HG03159 (cell line): ENCODE measurements around the gene GRIK4.
A peak's percentile ranks its signal among the peaks of the same experiment; 100 is the strongest.

Source experiments
- ATAC-seq: cut with Tn5 transposase; IDR thresholded peaks from one replicate; pipeline ENCODE4 v1.9.1; 2021; ENCODE audit warnings: mild to moderate bottlenecking, moderate library complexity; ENCODE audit not compliant: unreplicated experiment

Gene GRIK4

GRCh38 chr11:120546312-120547205 lies 35.0 kb downstream of the GRIK4 start:
- no peak for ATAC-seq

GRCh38 chr11:120547316-120547715 lies 35.8 kb downstream of the GRIK4 start:
- no peak for ATAC-seq

GRCh38 chr11:120547811-120548681 lies 36.5 kb downstream of the GRIK4 start:
- ATAC-seq = no peak

GRCh38 chr11:120548682-120549209 lies 37.2 kb downstream of the GRIK4 start:
- ATAC-seq = no peak

GRCh38 chr11:120549346-120549745 lies 37.8 kb downstream of the GRIK4 start:
- no peak for ATAC-seq

- ATAC-seq = no peak
Observed at GRCh38 chr11:120550007-120550406, 38.5 kb downstream of the GRIK4 start.

DNA sequence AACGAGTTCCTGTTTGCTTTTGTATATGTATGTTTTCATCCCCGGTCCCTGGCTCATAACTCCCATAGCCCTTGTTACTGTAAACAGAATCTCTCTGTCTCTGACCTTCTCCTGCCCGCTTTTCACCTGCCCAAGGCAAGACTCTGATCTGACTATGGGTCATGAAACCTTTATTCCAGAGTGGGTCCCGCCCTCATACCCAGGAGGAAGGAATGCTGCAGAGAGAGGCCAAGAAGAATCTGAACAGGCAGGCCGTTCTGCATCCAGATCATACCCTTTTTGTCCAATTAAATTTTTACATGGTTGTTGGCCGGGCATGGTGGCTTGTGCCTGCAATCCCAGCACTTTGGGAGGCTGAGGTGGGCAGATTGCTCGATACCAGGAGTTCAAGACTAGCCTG lies 39.6 kb downstream of the GRIK4 start:
- no peak for ATAC-seq

- no peak for ATAC-seq
Observed at GRCh38 chr11:120554766-120555432, 43.4 kb downstream of the GRIK4 start.

DNA sequence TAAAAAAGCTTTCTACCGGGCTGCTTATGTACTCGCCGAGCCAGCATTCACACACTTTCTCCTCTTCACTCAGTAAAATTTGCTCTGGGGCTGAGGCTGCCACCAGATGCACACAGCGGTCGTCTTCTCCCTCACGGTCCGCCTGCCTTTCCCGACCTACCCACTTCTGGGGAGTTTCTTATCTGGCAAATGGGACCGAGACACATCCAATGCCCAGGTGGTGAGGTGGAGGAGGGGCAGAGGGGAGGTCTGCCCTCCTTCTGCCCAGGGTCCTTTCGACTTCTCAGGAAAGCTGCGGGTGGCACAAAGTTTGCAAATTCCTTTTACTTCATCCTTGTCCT lies 43.9 kb downstream of the GRIK4 start:
- ATAC-seq = no peak

GRCh38 chr11:120556797-120557196 lies 45.2 kb downstream of the GRIK4 start:
- ATAC-seq = no peak

DNA sequence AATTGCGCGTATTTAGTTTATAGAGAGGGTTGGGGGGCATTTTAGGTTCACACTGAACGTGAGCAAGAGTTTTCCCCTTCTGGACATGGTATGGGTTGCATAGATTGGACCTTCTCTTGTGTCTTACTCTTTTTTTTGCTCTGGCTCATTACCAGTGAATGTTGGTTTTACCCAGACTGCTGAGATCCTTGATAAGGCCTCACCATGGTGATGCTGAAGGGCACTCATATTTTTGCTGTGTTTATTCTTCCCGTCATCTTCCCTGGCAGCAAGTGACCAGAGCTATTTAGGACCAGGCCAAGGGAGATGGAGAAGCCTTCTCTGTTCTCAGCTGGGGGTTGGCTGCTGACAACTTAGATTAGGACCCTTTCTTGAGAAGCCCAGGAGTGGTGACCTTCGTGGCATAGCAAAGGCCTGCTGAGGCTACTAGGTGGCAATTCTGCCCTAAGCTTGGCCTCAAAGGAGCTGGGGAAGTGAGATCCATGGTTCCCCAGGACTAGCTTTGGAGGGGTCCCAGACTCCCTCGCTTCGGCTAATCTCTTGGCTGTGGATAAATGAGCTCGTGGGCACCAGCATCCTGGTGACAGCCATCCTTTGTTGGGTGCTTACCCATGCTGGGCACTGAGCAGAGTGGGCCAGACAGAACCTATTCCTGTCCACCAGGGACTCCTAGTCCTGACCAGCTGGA lies 47.3 kb downstream of the GRIK4 start:
- no peak for ATAC-seq

DNA sequence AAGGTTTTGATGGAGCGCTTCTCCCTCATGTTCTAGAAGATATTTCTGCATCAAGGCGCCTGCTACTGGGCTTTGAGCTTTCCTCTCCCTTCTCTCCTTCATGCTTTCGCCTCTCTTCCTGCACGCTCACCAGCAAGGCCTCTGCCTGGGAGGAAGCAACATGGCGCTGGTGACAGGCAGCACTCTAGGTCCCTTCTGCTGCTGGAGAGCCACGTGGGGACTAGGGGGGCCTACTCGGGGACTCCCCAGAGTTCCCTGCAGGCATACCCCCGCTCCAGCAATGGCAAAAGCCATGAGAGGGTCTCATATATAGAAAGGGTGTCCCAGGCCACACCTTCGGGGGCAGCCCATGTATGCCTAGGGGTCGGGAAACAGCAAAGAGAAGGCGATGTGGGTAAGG lies 49.7 kb downstream of the GRIK4 start:
- no peak for ATAC-seq

DNA sequence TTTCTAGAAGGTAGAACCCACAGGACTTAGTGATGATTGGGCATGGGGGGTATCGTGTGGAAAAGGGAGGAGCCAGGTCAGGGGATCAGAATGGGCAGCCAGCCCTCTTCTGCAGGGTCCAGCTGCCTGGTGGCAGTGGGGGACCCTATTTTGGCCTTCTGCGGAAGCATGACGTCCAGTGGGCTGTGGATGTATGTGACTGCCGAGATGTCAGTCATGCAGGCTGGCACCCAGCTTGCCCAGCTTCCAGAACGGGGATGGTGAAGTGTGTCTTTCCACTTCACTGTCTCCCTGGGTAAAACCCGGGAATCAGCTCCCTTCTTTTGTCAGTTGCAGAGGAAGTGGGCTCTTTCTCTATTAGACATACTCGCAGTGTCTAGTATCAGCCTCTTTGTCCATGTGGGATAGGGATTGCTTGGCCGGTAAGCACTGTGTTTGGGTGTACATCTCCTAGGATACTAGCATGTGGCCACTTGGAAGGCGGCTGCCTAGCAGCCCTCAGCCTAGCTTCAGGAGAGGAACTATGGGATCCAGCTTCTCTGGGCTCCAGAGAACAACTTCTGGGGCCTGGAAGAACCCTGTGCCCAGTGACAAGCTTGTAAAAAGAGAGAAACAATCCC lies 51.4 kb downstream of the GRIK4 start:
- ATAC-seq = no peak

DNA sequence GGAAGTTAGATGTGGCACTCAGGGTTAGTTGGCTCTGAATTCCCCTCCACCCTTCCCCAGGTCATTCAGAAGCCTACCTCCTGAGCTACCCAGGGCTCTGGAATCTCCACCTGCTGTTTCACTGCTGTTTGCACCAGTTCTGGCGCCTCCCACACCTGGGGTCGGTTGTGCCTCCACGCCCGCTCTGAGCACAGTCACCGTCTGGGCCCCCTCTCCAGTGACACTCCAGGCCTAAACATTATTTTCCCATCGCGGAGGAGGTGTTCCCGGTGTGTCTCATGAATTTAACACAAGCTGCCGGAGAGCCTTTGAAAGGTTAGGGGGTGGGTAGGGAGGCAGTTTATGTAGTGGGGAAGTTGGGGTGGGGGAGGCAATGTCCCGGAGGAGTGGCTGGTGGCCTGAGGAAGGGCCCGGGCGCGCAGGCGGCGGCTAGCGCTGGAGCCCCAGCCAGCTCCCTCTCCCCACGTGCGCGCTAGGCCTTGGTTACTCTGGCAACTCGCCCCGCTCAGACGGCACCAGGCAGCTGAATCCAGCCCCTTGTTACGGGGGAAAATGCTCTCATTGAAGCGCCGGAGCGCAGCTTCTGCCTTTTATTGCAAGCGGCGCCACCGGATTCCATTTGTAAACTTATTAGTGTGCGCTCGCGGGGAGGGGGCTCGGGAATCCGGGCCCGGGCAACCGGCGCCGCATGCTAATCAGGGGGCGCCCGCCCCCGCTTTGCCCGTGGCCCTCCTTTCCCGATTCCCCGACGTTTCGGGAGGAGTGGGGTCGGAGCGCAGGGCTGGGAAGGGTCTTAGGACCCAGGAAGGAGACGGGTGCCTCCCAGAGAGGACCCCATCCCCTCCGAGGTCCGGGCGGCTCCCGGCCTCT lies 52.4 kb downstream of the GRIK4 start:
- no peak for ATAC-seq

DNA sequence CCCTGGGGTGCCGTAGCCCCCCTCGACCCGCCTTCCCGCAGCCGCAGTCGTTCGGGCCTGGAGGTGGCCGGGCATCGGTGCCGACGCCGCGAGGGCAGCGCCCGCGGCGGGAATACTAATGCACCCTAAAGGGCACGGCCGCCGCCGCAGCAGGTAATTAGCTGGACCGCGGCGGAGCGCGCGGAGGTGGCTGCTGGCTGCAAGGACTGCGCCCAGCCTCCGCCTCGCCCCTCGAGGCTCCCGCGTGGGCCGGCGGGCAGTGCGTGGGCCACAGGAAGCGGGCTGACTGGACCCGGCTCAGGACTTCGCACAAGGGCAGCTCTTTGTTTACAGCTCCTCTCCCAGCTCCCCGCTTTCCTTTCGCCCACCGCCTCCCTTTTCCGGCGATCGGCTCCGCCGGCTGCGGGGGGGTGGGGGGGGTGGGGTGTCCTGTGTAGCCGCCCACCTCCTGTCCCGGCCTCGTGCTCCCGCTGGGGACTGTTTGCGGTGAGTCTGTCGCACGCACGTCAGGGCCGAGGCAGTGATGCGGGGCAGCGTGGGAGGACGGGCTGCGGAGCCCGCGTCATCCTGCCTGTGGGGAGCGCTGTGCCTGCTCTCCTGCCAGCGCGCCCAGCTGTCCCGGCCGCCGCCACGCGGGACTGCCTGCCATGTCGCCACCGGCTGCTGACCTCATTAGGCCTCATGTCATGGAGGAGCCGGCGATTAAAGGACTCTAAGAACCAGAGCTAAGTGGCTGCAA lies 53.2 kb downstream of the GRIK4 start:
- peak; percentile 61 for ATAC-seq

DNA sequence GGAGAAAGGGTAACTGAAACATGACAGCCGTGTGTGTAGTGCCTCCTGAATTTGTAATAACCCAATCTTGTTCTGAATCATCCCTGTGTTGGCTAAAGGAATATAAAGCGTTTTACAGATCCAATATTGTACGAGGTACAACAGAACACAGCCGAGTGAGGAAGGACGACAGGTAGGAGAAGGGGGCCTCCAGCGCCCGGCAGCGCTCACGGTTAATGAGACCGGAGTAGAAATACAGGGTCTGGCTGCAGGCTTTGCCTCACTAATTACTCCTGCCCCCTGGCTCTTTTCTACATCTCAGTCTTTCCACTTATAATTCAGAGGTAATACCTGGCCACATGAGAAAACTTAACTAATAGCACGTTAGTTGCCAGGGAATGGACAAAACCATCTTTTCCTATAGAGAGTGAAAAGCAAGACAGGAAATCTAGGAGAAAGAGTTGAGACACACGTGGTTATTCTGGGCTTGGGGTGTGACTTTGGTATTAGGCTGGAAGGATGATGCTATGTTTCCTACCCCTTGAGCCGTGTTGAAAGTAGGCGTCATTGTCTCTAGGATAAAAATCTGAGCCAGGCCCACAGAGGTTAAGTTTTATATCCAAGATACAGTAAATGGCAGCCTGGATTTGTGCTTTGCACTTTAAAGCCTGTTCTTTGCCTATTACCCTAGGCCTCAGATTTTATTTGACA lies 54.1 kb downstream of the GRIK4 start:
- ATAC-seq = peak; percentile 2

- no peak for ATAC-seq
Observed at GRCh38 chr11:120566176-120566575, 54.6 kb downstream of the GRIK4 start.
